Uterus (tissue), 2 donors: ENCODE results near the gene DNPEP.

Source experiments
- POLR2A ChIP-seq, 2 donors: fragments of 450-650 bp; IDR thresholded peaks; one replicate each; pipeline ENCODE4 v1.6.1; 2016; ENCODE audit warnings: antibody characterized with exemption in 2 of 2, mild to moderate bottlenecking in 1 of 2, moderate library complexity in 1 of 2
- TF ChIP-seq, protein P1 (sequence below), 4 experiments: fragments of 200-600 bp in 2 of 4; fragments of 450-650 bp in 2 of 4; sonication (generic) in 2 of 4; IDR thresholded peaks; one replicate each; pipeline ENCODE4 v1.5.1; 2016 to 2019; ENCODE audit warnings: antibody characterized with exemption in 4 of 4, mild to moderate bottlenecking in 2 of 4, moderate library complexity in 1 of 4

GRCh38 chr2:219419331-219420197 is 31.9 kb upstream of the DNPEP start:
- TF ChIP-seq, protein P1, sequence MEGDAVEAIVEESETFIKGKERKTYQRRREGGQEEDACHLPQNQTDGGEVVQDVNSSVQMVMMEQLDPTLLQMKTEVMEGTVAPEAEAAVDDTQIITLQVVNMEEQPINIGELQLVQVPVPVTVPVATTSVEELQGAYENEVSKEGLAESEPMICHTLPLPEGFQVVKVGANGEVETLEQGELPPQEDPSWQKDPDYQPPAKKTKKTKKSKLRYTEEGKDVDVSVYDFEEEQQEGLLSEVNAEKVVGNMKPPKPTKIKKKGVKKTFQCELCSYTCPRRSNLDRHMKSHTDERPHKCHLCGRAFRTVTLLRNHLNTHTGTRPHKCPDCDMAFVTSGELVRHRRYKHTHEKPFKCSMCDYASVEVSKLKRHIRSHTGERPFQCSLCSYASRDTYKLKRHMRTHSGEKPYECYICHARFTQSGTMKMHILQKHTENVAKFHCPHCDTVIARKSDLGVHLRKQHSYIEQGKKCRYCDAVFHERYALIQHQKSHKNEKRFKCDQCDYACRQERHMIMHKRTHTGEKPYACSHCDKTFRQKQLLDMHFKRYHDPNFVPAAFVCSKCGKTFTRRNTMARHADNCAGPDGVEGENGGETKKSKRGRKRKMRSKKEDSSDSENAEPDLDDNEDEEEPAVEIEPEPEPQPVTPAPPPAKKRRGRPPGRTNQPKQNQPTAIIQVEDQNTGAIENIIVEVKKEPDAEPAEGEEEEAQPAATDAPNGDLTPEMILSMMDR (IDR thresholded peaks at IDR 0.05) = no peak
- no peak for TF ChIP-seq POLR2A (IDR thresholded peaks at IDR 0.05)
